H1 (cell line): Measurements from ENCODE around the gene PRSS2.

Experiments used
- ATF2 ChIP-seq: IDR thresholded peaks from 2 replicates; pipeline ENCODE4 v1.6.1; 2012; ENCODE audit warnings: low read length, inconsistent platforms
- CTCF ChIP-seq, 3 experiments: IDR thresholded peaks; 1 replicate in 2 of 3; 2 replicates in 1 of 3; pipeline versions ENCODE4 v1.5.1 to v1.6.1; 2011; ENCODE audit warnings: low read length in 3 of 3, mild to moderate bottlenecking in 3 of 3, inconsistent platforms in 2 of 3, low read depth in 1 of 3, moderate library complexity in 1 of 3; ENCODE audit not compliant: insufficient read depth in 1 of 3; ENCODE audit errors: control extremely low read depth in 1 of 3
- JUND ChIP-seq: IDR thresholded peaks from 2 replicates; pipeline ENCODE4 v1.6.1; 2011; ENCODE audit warnings: mild to moderate bottlenecking, improper control_type of control experiment, low read length
- POLR2A ChIP-seq, 2 experiments: IDR thresholded peaks; 1 replicate in 1 of 2; 2 replicates in 1 of 2; pipeline ENCODE4 v1.6.1; 2011; ENCODE audit warnings: low read depth in 2 of 2, low read length in 2 of 2, mild to moderate bottlenecking in 2 of 2; ENCODE audit errors: control extremely low read depth in 1 of 2

- TF ChIP-seq JUND: no peak
- TF ChIP-seq ATF2: no peak
- no peak for TF ChIP-seq POLR2A (IDR thresholded peaks at IDR 0.05; ENCODE audit: control extremely low read depth in 1 of 2, low read depth in 2 of 2, low read length in 2 of 2)
- TF ChIP-seq CTCF (IDR thresholded peaks at IDR 0.05; ENCODE audit: control extremely low read depth in 1 of 3, insufficient read depth in 1 of 3, low read depth in 1 of 3, low read length in 3 of 3): no peak
Observed at GRCh38 chr7:142740786-142741185, 30.0 kb upstream of the PRSS2 start.
